Measurements from ENCODE around the gene EML6. TPM values are rescaled to one million over a fixed set of nuclear protein-coding genes. Genes with fewer than 3 reads are reported as not detected.

EML6 gene
- total and polyA plus RNA-seq, 5 donors = 0.26 to 1.5 (median 0.72) TPM

DNA sequence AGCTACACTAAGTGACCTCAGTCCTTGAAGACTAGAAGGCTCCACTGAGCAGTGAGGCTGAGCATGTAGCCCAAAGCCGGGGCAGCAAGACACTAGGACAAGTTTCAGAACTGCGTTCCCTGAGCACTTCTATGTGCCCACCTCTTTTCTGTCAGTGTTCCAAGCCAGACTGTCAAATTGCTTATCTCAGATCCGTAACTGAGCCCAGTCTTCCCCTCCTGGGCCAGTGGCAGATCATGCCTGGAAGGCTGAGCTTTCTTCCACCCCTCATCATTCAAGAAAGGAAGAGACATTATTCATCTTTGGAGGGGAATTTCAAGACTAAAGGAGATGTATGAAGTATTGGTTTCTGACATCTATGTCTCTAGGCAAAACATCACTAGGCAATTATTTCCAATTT, 49.8 kb downstream of the EML6 start:
- no peak for ATAC-seq
- WGBS = 75% methylated on average over 3 of the region's 3 CpGs
- H3K27ac ChIP-seq (ENCODE audit: low read length) = no peak overlapping the region
- intact Hi-C loops (cut with DNase I) = no loop called here
- H3K27me3 ChIP-seq (ENCODE audit: control insufficient read depth, insufficient read depth) = no peaks in the 10 kb centered on the region
- no peaks in the 10 kb centered on the region for H3K9me3 ChIP-seq (ENCODE audit: control insufficient read depth, low read length)
- no peaks in the 10 kb centered on the region for H3K4me1 ChIP-seq (ENCODE audit: control insufficient read depth, insufficient read depth, low read length)
- no peak for DNase-seq
- no peak overlapping the region for H3K4me3 ChIP-seq (ENCODE audit: low read length)

DNA sequence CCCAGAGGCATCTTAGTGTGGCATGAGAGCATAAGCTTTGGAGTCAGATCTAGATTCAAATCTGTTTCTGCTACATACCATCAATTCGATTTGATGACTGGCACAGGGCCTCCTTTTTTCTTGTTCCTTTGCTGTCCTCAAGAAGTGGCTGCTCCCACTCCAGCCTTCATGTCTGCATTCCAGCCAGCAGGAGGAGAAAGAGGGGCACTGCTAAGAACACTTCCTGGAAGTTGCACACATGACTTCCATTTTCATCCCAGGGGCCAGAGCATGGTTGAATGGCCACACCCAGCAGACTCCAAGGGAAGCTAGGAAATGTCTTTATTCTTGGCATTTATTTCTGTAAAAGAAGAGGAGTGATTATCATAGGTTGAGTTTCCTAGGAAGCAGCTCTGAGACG, 50.4 kb downstream of the EML6 start:
- 82% methylated on average over 2 of the region's 2 CpGs for WGBS
- no peak overlapping the region for H3K27ac ChIP-seq (ENCODE audit: low read length)

DNA sequence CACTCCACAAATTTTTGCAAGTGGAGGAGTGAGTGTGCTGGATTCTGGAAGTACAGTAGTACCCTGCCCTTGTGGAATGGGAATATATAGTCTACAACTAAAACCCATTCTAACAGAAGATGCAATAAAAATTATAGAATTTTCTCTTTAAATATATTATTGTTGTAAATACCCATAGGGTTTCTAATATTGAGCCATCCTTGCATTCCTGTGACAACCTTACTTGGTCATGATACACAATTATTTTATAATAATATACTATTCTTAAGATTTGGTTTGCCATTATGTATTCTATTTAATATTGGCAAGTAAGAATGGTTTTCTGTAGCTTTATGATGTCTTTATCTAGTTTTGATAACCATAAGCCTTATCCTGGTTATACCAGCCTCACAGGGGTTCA, 52.2 kb downstream of the EML6 start:
- no peak for DNase-seq
- H3K4me1 ChIP-seq (ENCODE audit: control insufficient read depth, insufficient read depth, low read length) = no peaks in the 10 kb centered on the region
- ATAC-seq = no peak
- no peak overlapping the region for H3K4me3 ChIP-seq (ENCODE audit: low read length)
- H3K27me3 ChIP-seq (ENCODE audit: control insufficient read depth, insufficient read depth) = no peaks in the 10 kb centered on the region
- H3K27ac ChIP-seq (ENCODE audit: low read length) = no peak overlapping the region
- intact Hi-C loops (cut with DNase I) = no loop called here
- no peaks in the 10 kb centered on the region for H3K9me3 ChIP-seq (ENCODE audit: control insufficient read depth, low read length)

More for the DNA sequence above, 50.4 kb downstream of the EML6 start:
- intact Hi-C loops (cut with DNase I) = no loop called here
- ATAC-seq (no peak), DNase-seq (no peak)
- Histone ChIP-seq H3K9me3 (ENCODE audit: control insufficient read depth, low read length) (no peaks in the 10 kb centered on the region), H3K4me3 (ENCODE audit: low read length) (no peak overlapping the region), H3K27me3 (ENCODE audit: control insufficient read depth, insufficient read depth) (no peaks in the 10 kb centered on the region), H3K4me1 (ENCODE audit: control insufficient read depth, insufficient read depth, low read length) (no peaks in the 10 kb centered on the region)

GRCh38 chr2:54776494-54776893, 53.0 kb downstream of the EML6 start:
- 74% methylated on average over 2 of the region's 2 CpGs for WGBS
- Histone ChIP-seq H3K4me1 (ENCODE audit: control insufficient read depth, insufficient read depth, low read length) (no peaks in the 10 kb centered on the region), H3K4me3 (ENCODE audit: low read length) (no peak overlapping the region), H3K27ac (ENCODE audit: low read length) (no peak overlapping the region), H3K9me3 (ENCODE audit: control insufficient read depth, low read length) (no peaks in the 10 kb centered on the region), H3K27me3 (ENCODE audit: control insufficient read depth, insufficient read depth) (no peaks in the 10 kb centered on the region)
- DNase-seq (no peak), ATAC-seq (no peak)
- intact Hi-C loops (cut with DNase I) = no loop called here

GRCh38 chr2:54783349-54783748, 59.9 kb downstream of the EML6 start:
- Histone ChIP-seq H3K9me3 (ENCODE audit: control insufficient read depth, low read length) (no peaks in the 10 kb centered on the region), H3K4me1 (ENCODE audit: control insufficient read depth, insufficient read depth, low read length) (no peaks in the 10 kb centered on the region), H3K27ac (ENCODE audit: low read length) (no peak overlapping the region), H3K4me3 (ENCODE audit: low read length) (no peak overlapping the region), H3K27me3 (ENCODE audit: control insufficient read depth, insufficient read depth) (no peaks in the 10 kb centered on the region)
- intact Hi-C loops (cut with DNase I) = no loop called here
- 95% methylated on average over 3 of the region's 3 CpGs for WGBS
- DNase-seq (no peak), ATAC-seq (no peak)

DNA sequence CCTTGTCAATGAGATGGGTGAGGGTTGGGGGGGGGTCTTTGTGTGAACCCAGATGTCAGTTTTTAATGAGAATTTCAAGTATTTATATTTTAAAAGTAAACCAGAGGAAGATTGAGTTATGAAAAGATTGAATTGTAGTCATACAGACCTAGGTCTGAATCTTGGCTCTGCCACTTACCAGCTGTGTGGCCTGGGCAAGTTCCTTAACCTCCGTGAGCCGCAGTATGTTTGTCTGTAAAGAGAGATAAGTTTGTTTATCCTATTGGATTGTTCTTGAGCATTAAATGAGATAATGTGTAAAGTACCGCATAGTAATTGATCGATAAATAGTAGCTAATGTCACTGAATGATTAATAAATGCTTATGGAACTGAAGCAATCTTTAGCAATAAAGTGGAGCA, 63.8 kb downstream of the EML6 start:
- Histone ChIP-seq H3K4me1 (ENCODE audit: control insufficient read depth, insufficient read depth, low read length) (no peaks in the 10 kb centered on the region), H3K4me3 (ENCODE audit: low read length) (no peak overlapping the region), H3K27ac (ENCODE audit: low read length) (no peak overlapping the region), H3K27me3 (ENCODE audit: control insufficient read depth, insufficient read depth) (no peaks in the 10 kb centered on the region), H3K9me3 (ENCODE audit: control insufficient read depth, low read length) (no peaks in the 10 kb centered on the region)
- WGBS = 93% methylated on average over 4 of the region's 4 CpGs
- DNase-seq (no peak), ATAC-seq (no peak)
- intact Hi-C loops (cut with DNase I) = no loop called here

DNA sequence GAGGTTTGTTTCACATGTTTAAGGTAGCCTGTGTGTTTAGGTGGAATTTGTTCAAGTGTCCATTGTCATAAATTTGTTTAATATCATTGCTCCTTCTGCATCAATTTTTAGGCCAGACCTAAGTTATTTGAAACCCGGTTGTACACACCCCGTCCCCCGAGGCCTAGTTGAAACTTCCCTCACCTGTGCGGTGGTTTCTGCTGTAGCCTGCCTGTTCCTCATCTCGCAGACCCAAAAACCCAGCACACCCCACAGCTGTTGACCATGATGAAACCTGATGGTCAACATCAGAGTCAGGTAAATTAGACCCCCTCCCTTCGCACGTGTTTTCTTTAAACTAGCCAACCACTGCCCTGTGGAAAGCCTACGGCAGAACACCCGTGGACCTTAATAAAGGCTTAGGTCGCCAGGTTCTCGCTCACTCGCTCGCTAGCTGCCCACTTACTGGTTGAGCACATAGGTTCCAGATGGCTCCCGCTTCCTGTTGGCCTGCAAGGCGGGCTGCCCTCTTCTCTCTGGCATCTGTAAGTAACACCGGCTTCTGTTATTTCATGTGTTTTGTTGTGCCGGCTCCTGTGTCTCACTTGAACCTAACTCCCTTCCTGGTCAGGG, 64.4 kb downstream of the EML6 start:
- ATAC-seq (no peak), DNase-seq (no peak)
- no peak overlapping the region for H3K4me3 ChIP-seq (ENCODE audit: low read length)
- no peak overlapping the region for H3K27ac ChIP-seq (ENCODE audit: low read length)
- no peaks in the 10 kb centered on the region for H3K4me1 ChIP-seq (ENCODE audit: control insufficient read depth, insufficient read depth, low read length)
- H3K27me3 ChIP-seq (ENCODE audit: control insufficient read depth, insufficient read depth) = no peaks in the 10 kb centered on the region
- 93% methylated on average over 17 of the region's 17 CpGs for WGBS
- intact Hi-C loops (cut with DNase I) = no loop called here
- no peaks in the 10 kb centered on the region for H3K9me3 ChIP-seq (ENCODE audit: control insufficient read depth, low read length)

GRCh38 chr2:54789878-54790277, 66.4 kb downstream of the EML6 start:
- Histone ChIP-seq H3K9me3 (ENCODE audit: control insufficient read depth, low read length) (no peaks in the 10 kb centered on the region), H3K4me1 (ENCODE audit: control insufficient read depth, insufficient read depth, low read length) (no peaks in the 10 kb centered on the region), H3K27ac (ENCODE audit: low read length) (no peak overlapping the region), H3K27me3 (ENCODE audit: control insufficient read depth, insufficient read depth) (no peaks in the 10 kb centered on the region), H3K4me3 (ENCODE audit: low read length) (no peak overlapping the region)
- no peak for DNase-seq
- WGBS = 94% methylated on average over 2 of the region's 2 CpGs
- no peak for ATAC-seq
- intact Hi-C loops (cut with DNase I) = no loop called here

DNA sequence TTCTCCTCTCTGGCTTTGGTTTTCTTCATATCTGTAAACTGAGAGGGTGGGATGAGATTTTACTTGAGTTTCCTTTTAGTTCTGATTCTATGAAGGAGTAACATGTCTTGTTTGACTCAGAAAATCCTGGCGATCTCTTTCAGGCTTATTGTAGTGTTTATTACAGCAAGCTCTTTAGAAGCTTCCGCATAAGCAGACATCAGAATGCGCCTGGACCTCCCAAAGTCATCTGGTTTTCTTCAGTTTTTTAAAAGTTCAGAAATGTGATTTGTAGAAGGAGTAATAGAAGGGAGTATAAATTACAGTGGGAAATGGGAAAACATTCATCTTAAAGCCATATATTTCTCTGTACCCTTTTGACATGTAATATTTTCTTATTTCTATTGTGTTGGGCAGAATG, 68.4 kb downstream of the EML6 start:
- Histone ChIP-seq H3K4me1 (ENCODE audit: control insufficient read depth, insufficient read depth, low read length) (no peaks in the 10 kb centered on the region), H3K9me3 (ENCODE audit: control insufficient read depth, low read length) (no peaks in the 10 kb centered on the region), H3K4me3 (ENCODE audit: low read length) (no peak overlapping the region), H3K27me3 (ENCODE audit: control insufficient read depth, insufficient read depth) (no peaks in the 10 kb centered on the region), H3K27ac (ENCODE audit: low read length) (no peak overlapping the region)
- WGBS = 90% methylated on average over 3 of the region's 3 CpGs
- ATAC-seq (no peak), DNase-seq (no peak)
- intact Hi-C loops (cut with DNase I) = no loop called here

DNA sequence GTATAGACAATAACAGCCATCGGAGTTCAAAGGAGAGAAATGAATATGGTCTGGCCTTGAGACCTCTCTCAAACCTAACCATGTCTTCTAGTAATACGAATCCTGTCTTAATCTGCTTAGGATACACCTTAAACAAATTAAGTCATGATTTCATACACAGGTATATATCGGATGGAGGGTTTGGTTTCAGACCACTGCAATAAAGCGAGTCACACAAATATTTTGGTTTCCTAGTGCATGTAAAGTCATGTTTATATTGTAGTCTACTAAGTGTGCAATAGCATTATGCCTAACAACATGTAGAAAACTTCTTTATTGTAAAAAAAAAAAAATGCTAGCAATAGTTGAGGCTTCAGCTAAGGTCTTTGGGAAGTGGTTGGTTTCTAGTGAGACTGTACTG, 73.8 kb downstream of the EML6 start:
- no peak for DNase-seq
- no peaks in the 10 kb centered on the region for H3K27me3 ChIP-seq (ENCODE audit: control insufficient read depth, insufficient read depth)
- no peak overlapping the region for H3K4me3 ChIP-seq (ENCODE audit: low read length)
- ATAC-seq = no peak
- intact Hi-C loops (cut with DNase I) = no loop called here
- no peaks in the 10 kb centered on the region for H3K9me3 ChIP-seq (ENCODE audit: control insufficient read depth, low read length)
- 96% methylated on average over 4 of the region's 4 CpGs for WGBS
- H3K27ac ChIP-seq (ENCODE audit: low read length) = no peak overlapping the region
- no peaks in the 10 kb centered on the region for H3K4me1 ChIP-seq (ENCODE audit: control insufficient read depth, insufficient read depth, low read length)

DNA sequence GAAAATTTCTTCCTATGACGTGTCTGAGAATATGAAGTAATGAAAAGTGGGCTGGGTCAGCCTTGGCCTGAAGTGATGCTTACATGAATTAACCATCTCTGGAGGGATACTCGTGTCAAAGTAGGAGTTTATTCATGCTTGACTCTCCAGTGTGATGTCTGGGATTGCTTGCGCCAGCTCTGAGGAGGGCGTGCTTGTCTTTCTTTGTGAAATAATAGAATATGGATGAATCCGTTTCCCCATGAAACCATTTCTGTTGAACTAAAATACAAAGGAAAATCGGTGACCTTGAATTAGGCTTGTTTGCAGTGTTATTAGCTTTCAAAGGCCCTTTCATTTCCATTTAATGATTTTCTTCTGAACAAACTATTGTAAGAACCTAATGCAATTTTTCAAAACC, 77.9 kb downstream of the EML6 start:
- no peaks in the 10 kb centered on the region for H3K9me3 ChIP-seq (ENCODE audit: control insufficient read depth, low read length)
- no peaks in the 10 kb centered on the region for H3K4me1 ChIP-seq (ENCODE audit: control insufficient read depth, insufficient read depth, low read length)
- intact Hi-C loops (cut with DNase I) = no loop called here
- no peaks in the 10 kb centered on the region for H3K27me3 ChIP-seq (ENCODE audit: control insufficient read depth, insufficient read depth)
- H3K4me3 ChIP-seq (ENCODE audit: low read length) = no peak overlapping the region
- no peak overlapping the region for H3K27ac ChIP-seq (ENCODE audit: low read length)
- no peak for DNase-seq
- 85% methylated on average over 6 of the region's 6 CpGs for WGBS
- no peak for ATAC-seq

Measured in right cardiac atrium (tissue), 5 donors.